IMR-90 (cell line): ENCODE data around the gene BRSK1. TPM values are rescaled to one million over a fixed set of nuclear protein-coding genes. Genes with fewer than 3 reads are reported as not detected.

Source experiments
- ATAC-seq: fragments of 200-7000 bp; cut with Tn5 transposase; 2 replicates; pipeline ENCODE4 v1.9.1; 2020; ENCODE audit warnings: low read depth, mild to moderate bottlenecking, moderate library complexity
- BruUV-seq: library from RNA; stranded (reverse); fragments of 400-500 nt; replicated peaks from 2 replicates; lab custom pipeline; 2021; lab: Mats Ljungman, UMichigan
- CTCF ChIA-PET: fragments of 300-600 bp; formaldehyde crosslinking; extraction: SDS; loops from one replicate; lab custom pipeline; 2021; ENCODE audit warnings: antibody characterized with exemption; lab: Yijun Ruan, JAX
- POLR2A ChIA-PET: fragments of 300-600 bp; sonication (Branson Sonifier 250); formaldehyde crosslinking; loops from one replicate; lab custom pipeline; 2022; ENCODE audit warnings: antibody characterized with exemption; ENCODE audit not compliant: unreplicated experiment; lab: Charles Lee
- DNase-seq: peaks from one replicate; pipeline ENCODE4 v3.0.0; 2013
- H2AFZ ChIP-seq: replicated peaks from 2 replicates; pipeline ENCODE3; 2013; ENCODE audit warnings: low read length, mild to moderate bottlenecking; ENCODE audit not compliant: poor library complexity
- H2AK5ac ChIP-seq: 2 replicates; pipeline ENCODE4 v1.6.1; 2013; ENCODE audit warnings: low read depth, low read length, inconsistent platforms
- H2AK9ac ChIP-seq: replicated peaks from 2 replicates; pipeline ENCODE3; 2013; ENCODE audit warnings: mild to moderate bottlenecking, low read depth, low read length, moderate library complexity; ENCODE audit not compliant: poor library complexity
- H2BK120ac ChIP-seq: 2 replicates; pipeline ENCODE4 v1.6.1; 2013; ENCODE audit warnings: low read depth, low read length, inconsistent platforms
- H2BK15ac ChIP-seq: 3 replicates; pipeline ENCODE4 v1.6.1; 2013; ENCODE audit warnings: low read depth, low read length, inconsistent platforms
- H2BK20ac ChIP-seq: 2 replicates; pipeline ENCODE4 v1.6.1; 2013; ENCODE audit warnings: low read depth, mild to moderate bottlenecking, inconsistent platforms, low read length, moderate library complexity
- H2BK5ac ChIP-seq: 2 replicates; pipeline ENCODE4 v1.6.1; 2013; ENCODE audit warnings: mild to moderate bottlenecking, low read depth, low read length, inconsistent platforms; ENCODE audit not compliant: poor library complexity, severe bottlenecking
- H3K14ac ChIP-seq: replicated peaks from 2 replicates; pipeline ENCODE4 v1.6.1; 2013; ENCODE audit warnings: low read depth, low read length, inconsistent platforms
- H3K18ac ChIP-seq: 2 replicates; pipeline ENCODE4 v1.6.1; 2013; ENCODE audit warnings: low read depth, low read length, control low read depth
- H3K23ac ChIP-seq: 2 replicates; pipeline ENCODE4 v1.6.1; 2013; ENCODE audit warnings: low read depth, low read length, inconsistent platforms
- H3K27ac ChIP-seq: 2 replicates; pipeline ENCODE4 v1.5.1; 2013; ENCODE audit warnings: mild to moderate bottlenecking, control low read depth, low read length; ENCODE audit not compliant: insufficient read depth
- H3K27me3 ChIP-seq: 2 replicates; pipeline ENCODE4 v1.6.1; 2013; ENCODE audit warnings: low read length; ENCODE audit not compliant: control insufficient read depth, insufficient read depth
- H3K36me3 ChIP-seq: 2 replicates; pipeline ENCODE4 v1.6.1; 2013; ENCODE audit warnings: low read length, mixed read lengths; ENCODE audit not compliant: control insufficient read depth, insufficient read depth
- H3K4ac ChIP-seq: 2 replicates; pipeline ENCODE4 v1.6.1; 2013; ENCODE audit warnings: low read depth, low read length, inconsistent platforms
- H3K4me1 ChIP-seq: 2 replicates; pipeline ENCODE4 v1.6.1; 2013; ENCODE audit warnings: low read length, mixed read lengths; ENCODE audit not compliant: control insufficient read depth, insufficient read depth
- H3K4me2 ChIP-seq: 2 replicates; pipeline ENCODE4 v1.6.1; 2013; ENCODE audit warnings: low read depth, mild to moderate bottlenecking, control low read depth, low read length, moderate library complexity
- H3K4me3 ChIP-seq: 2 replicates; pipeline ENCODE4 v1.5.1; 2013; ENCODE audit warnings: low read depth, mild to moderate bottlenecking, control low read depth, low read length, moderate library complexity; ENCODE audit not compliant: insufficient read depth
- H3K56ac ChIP-seq: 2 replicates; pipeline ENCODE4 v1.6.1; 2013; ENCODE audit warnings: low read length, inconsistent platforms; ENCODE audit not compliant: insufficient read depth; ENCODE audit errors: extremely low read depth
- H3K79me1 ChIP-seq, 2 experiments: 2 replicates each; pipeline ENCODE4 v1.6.1; 2013; ENCODE audit warnings: low read length in 2 of 2, inconsistent platforms in 1 of 2, low read depth in 1 of 2
- H3K9ac ChIP-seq: 2 replicates; pipeline ENCODE4 v1.6.1; 2013; ENCODE audit warnings: low read depth, low read length, control low read depth
- H3K9me1 ChIP-seq: 2 replicates; pipeline ENCODE4 v1.6.1; 2013; ENCODE audit warnings: low read length, inconsistent platforms; ENCODE audit not compliant: insufficient read depth
- H3K9me3 ChIP-seq: 2 replicates; pipeline ENCODE4 v1.6.1; 2013; ENCODE audit warnings: low read length; ENCODE audit not compliant: control insufficient read depth, insufficient read depth
- H4K20me1 ChIP-seq: 2 replicates; pipeline ENCODE4 v1.6.1; 2013; ENCODE audit warnings: low read length, inconsistent platforms; ENCODE audit not compliant: insufficient read depth
- H4K5ac ChIP-seq: 2 replicates; pipeline ENCODE4 v1.6.1; 2013; ENCODE audit warnings: mild to moderate bottlenecking, low read depth, low read length, control low read depth
- H4K8ac ChIP-seq, 2 experiments: 2 replicates each; pipeline ENCODE4 v1.6.1; 2013; ENCODE audit warnings: low read depth in 2 of 2, low read length in 2 of 2, control low read depth in 1 of 2, inconsistent platforms in 1 of 2
- H4K91ac ChIP-seq: 2 replicates; pipeline ENCODE4 v1.6.1; 2013; ENCODE audit warnings: low read depth, low read length, inconsistent platforms; ENCODE audit not compliant: insufficient read depth
- BHLHE40 ChIP-seq: fragments of 150-350 bp; IDR thresholded peaks from 2 replicates; pipeline ENCODE4 v1.6.1; 2016; ENCODE audit warnings: mild to moderate bottlenecking, low read depth, low read length
- ELK1 ChIP-seq: fragments of 150-350 bp; IDR thresholded peaks from 2 replicates; pipeline ENCODE4 v1.6.1; 2016; ENCODE audit warnings: low read depth, mild to moderate bottlenecking, low read length, moderate library complexity, borderline replicate concordance
- MXI1 ChIP-seq: IDR thresholded peaks from 2 replicates; pipeline ENCODE4 v1.6.1; 2012; ENCODE audit warnings: low read depth, mild to moderate bottlenecking, low read length, moderate library complexity, borderline replicate concordance
- NFE2L2 ChIP-seq: fragments of 150-350 bp; IDR thresholded peaks from 2 replicates; pipeline ENCODE4 v1.6.1; 2016; ENCODE audit warnings: low read depth, mild to moderate bottlenecking, low read length
- RAD21 ChIP-seq: IDR thresholded peaks from 2 replicates; pipeline ENCODE4 v1.6.1; 2012; ENCODE audit warnings: low read length, improper control_type of control experiment
- SMC3 ChIP-seq: fragments of 150-350 bp; IDR thresholded peaks from 2 replicates; pipeline ENCODE4 v1.6.1; 2016; ENCODE audit warnings: low read depth, mild to moderate bottlenecking, antibody characterized with exemption, low read length, moderate library complexity
- WGBS, 2 experiments: methylation state at CpG; one replicate each; pipeline versions ENCODE4 v1.1.5 to v1.1.7; 2013; ENCODE audit warnings: missing lambda C conversion rate in 2 of 2; ENCODE audit not compliant: insufficient read length in 1 of 2; ENCODE audit errors: extremely low coverage in 2 of 2; 5-methylcytosine and 5-hydroxymethylcytosine counted together
- dilution Hi-C: fragments of 300-500 bp; cut with HindIII; formaldehyde crosslinking; loops from one replicate; pipeline ENCODE4 v1.14.3; 2018; ENCODE audit warnings: low sequenced_read_pairs; ENCODE audit not compliant: unreplicated experiment
- in situ Hi-C: fragments of 300-500 bp; cut with MboI; formaldehyde crosslinking; loops from 3 replicates; pipeline ENCODE4 v1.14.3; 2019; ENCODE audit warnings: low sequenced_read_pairs, inconsistent platforms, mixed read lengths
- intact Hi-C: fragments of 100-400 bp; cut with micrococcal nuclease; formaldehyde crosslinking; loops from 2 replicates; pipeline ENCODE4 v1.10.0; 2022
- polyA plus RNA-seq, 3 experiments: library from polyadenylated mRNA; depleted of rRNA; stranded (reverse); fragments of >200 nt; gene quantifications; 2 replicates each; pipeline ENCODE4 v1.2.3, GENCODE V29; 2012; ENCODE audit warnings: low replicate concordance in 1 of 3
- total RNA-seq: library from RNA; depleted of rRNA; stranded (reverse); fragments of >200 nt; gene quantifications from 2 replicates; pipeline ENCODE4 v1.2.3, GENCODE V29; 2012

Gene BRSK1
- total and polyA plus RNA-seq, 2 of the 4 experiments (the other 2 are of a cell fraction) = 2.5 to 22.3 TPM

- H3K4me2 ChIP-seq = no peak overlapping the region
- intact Hi-C loops (no loop called here), dilution Hi-C loops (no loop called here), in situ Hi-C loops (no loop called here)
- H4K8ac ChIP-seq = no peak overlapping the region
- H2BK5ac ChIP-seq = no peak overlapping the region
- no peak overlapping the region for H2BK120ac ChIP-seq
- H3K79me1 ChIP-seq = peaks cover 12 to 89% of the 10 kb centered on the region in 2 experiments
- H2AK9ac ChIP-seq = peak overlapping the region; percentile 37
- ChIA-PET CTCF (no interaction called here), POLR2A (no interaction called here)
- 93% methylated on average over 7 of the region's 11 CpGs; no CpG with 5 or more reads in 1 of the 2 experiments for WGBS, 2 experiments
- no peak overlapping the region for H2BK20ac ChIP-seq
- no peak overlapping the region for H2BK15ac ChIP-seq
- 0 out of 2 replicates have a peak, but pooled peaks cover 1% of the 10 kb centered on the region for H3K4me1 ChIP-seq
- no peak overlapping the region for H3K4me3 ChIP-seq
- no peaks in the 10 kb centered on the region for H3K9me3 ChIP-seq
- peaks cover 17% of the 10 kb centered on the region for H3K36me3 ChIP-seq
- no peak overlapping the region for H3K27ac ChIP-seq
- H3K9me1 ChIP-seq = peaks cover 23% of the 10 kb centered on the region
- H3K14ac ChIP-seq = no peak overlapping the region
- peaks cover 87% of the 10 kb centered on the region for H4K20me1 ChIP-seq
- H3K27me3 ChIP-seq = no peaks in the 10 kb centered on the region
- no peak overlapping the region for H2AK5ac ChIP-seq
- H3K9ac ChIP-seq = no peak overlapping the region
- no peak overlapping the region for H3K18ac ChIP-seq
- H3K4ac ChIP-seq = no peak overlapping the region
- no peak overlapping the region for H3K23ac ChIP-seq
- TF ChIP-seq NFE2L2 (no peak), ELK1 (no peak), MXI1 (no peak), BHLHE40 (no peak), RAD21 (no peak), SMC3 (no peak)
- H3K56ac ChIP-seq = no peak overlapping the region
- ATAC-seq (no peak), DNase-seq (no peak)
- no TSS peak for BruUV-seq
- peak overlapping the region; percentile 41 for H2AFZ ChIP-seq
- H4K91ac ChIP-seq = no peak overlapping the region
- H4K5ac ChIP-seq = no peak overlapping the region
These were observed 34.0 kb upstream of the BRSK1 start for GRCh38 chr19:55249841-55250240.
